ENCODE measurements around the gene GSS.
A peak's percentile ranks its signal among the peaks of the same experiment; 100 is the strongest.

Gene GSS

DNA sequence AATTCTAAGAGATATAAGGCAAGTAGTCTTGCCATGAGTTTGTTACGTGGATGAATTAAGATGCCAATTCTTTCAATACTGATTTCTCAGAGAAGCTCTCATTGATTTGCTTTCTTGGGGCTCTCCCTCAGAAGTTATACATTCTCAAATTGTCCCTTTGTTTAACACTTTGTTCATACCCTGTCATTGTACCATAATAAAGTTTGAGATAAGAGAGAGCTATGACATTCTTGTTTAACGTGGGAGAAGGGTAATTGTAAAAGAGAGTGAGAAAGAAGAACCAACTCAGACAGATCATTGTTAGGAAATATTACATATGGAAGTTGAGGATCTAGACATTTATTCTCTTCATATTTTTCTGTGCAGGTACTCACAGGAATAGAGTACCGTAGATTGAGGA is 60.1 kb downstream of the GSS start:
- TF ChIP-seq, protein P1, sequence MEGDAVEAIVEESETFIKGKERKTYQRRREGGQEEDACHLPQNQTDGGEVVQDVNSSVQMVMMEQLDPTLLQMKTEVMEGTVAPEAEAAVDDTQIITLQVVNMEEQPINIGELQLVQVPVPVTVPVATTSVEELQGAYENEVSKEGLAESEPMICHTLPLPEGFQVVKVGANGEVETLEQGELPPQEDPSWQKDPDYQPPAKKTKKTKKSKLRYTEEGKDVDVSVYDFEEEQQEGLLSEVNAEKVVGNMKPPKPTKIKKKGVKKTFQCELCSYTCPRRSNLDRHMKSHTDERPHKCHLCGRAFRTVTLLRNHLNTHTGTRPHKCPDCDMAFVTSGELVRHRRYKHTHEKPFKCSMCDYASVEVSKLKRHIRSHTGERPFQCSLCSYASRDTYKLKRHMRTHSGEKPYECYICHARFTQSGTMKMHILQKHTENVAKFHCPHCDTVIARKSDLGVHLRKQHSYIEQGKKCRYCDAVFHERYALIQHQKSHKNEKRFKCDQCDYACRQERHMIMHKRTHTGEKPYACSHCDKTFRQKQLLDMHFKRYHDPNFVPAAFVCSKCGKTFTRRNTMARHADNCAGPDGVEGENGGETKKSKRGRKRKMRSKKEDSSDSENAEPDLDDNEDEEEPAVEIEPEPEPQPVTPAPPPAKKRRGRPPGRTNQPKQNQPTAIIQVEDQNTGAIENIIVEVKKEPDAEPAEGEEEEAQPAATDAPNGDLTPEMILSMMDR (conservative IDR thresholded peaks at IDR 0.05; ENCODE audit: low read depth), result no peak
- ChIA-PET POLR2A (ENCODE audit: low non-redundant PET) (no interaction called here), CTCF (no interaction called here)
- no peak overlapping the region for H3K27ac ChIP-seq
- no peak for DNase-seq (ENCODE audit: low spot score)

DNA sequence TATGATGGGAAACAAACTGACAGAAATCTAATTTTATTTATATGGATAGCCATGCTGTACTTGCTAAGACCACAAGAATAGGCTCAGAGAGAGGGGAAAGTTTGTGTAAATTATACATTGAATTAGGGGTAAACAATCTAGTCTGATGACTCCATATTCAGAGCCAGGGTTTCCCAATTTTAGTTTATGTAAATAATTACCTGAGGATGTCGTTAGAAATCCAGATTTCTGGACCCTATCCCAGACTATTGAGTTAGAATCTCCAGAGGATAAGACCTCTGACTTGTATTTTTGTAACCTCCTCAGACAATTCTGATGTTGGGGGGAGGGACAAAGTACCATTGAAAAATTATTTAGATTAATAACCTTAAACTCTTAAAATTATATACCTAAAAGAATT is 60.9 kb downstream of the GSS start:
- TF ChIP-seq, protein P1 (conservative IDR thresholded peaks at IDR 0.05; ENCODE audit: low read depth), result no peak
- POLR2A ChIA-PET (ENCODE audit: low non-redundant PET), result no interaction called here
- H3K27ac ChIP-seq, result no peak overlapping the region
- DNase-seq (ENCODE audit: low spot score), result no peak
- CTCF ChIA-PET, result interaction anchor here (0.6 kb wide), 1 partner anchor 639 kb away, joined by 3 read pairs; no protein-coding TSS in a partner anchor

DNA sequence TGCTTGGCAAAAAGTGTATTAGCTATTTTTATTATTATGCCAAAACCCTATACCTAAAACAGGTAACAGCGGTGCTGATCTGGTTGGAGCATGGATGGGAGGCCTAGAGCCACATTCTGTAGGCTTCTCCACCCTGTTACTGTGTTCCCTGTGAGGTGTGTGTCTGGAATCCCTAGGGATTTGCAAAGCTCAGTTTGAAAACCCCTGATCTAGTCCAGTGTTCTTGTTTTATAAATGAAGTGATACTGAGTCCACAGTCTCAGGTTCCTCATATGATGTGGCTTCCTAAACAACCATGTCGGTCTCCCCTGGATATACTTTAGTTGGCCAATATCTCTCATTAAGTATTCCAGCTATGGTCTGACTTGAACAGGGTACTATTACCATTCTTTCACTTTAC is 62.9 kb downstream of the GSS start:
- TF ChIP-seq, protein P1 (conservative IDR thresholded peaks at IDR 0.05; ENCODE audit: low read depth), result no peak
- no peak for DNase-seq (ENCODE audit: low spot score)
- ChIA-PET POLR2A (ENCODE audit: low non-redundant PET) (no interaction called here), CTCF (interaction anchor here (0.6 kb wide), 1 partner anchor 30 kb away, joined by 3 read pairs; no protein-coding TSS in a partner anchor)
- H3K27ac ChIP-seq, result no peak overlapping the region

DNA sequence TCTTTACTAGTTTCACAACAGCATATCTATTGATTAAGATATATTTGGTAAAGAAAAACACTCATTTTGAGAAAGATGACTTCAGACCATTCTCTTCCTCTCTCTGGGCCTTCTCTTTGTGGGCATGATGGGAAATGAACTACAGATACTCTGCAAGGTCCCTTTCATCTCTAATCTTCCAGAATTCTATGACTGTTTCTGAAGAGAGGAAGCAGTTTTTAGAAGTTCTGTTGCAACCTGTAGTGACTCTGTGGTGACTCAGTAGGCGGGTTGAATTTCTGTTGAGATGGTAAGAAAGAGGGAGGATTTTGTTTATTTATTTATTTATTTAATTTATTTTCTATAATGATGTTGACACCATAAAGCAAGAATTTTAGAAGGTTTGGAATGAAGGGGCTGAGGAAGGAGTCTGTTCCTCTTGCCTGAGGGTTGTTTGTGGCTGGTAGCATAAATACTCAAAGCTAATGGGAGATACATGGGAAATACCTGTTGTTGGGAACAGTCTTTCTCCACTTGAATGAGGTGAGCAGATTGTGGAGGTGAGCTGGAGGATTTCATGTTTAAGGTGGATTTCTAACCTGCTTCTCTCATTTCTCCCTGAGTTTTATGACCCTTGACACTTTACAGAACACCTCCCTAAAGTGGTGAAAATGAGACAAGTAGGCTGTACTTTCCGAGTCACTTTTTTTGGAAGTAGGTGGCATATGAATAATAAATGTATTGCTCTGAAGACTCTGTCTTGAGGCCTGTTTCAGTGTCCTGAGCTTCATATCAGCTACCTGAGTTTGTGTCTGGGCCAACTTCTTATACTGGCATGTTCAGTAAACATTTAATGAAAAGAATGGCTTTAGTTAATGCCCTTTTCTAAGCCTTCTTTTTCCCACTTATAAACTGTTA is 64.2 kb downstream of the GSS start:
- ChIA-PET POLR2A (ENCODE audit: low non-redundant PET) (no interaction called here), CTCF (interaction anchor here (0.5 to 1.0 kb wide), 2 partner anchors 17 to 21 kb away, joined by 3 read pairs; no protein-coding TSS in a partner anchor)
- TF ChIP-seq, protein P1 (conservative IDR thresholded peaks at IDR 0.05; ENCODE audit: low read depth), result no peak
- H3K27ac ChIP-seq, result no peak overlapping the region
- DNase-seq (ENCODE audit: low spot score), result peak; percentile 93

DNA sequence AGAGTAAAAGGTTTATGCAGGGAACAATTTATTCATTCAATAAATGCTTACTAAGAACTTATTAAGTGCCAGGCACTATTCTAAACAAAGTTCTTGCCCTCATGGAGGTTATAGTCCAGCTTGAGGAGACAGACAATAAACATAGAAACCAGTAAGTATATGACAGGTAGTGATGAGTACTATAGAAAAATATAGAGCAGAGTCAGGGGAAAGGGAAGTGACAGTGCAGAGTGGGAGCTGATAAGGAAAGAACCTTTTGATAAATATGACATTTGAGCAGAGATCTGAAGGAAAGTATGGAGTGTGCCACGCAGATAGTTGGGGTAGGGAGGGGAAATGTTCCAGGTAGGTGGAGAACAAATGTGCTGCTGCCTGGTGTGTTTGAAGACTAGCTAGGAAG is 67.1 kb downstream of the GSS start:
- CTCF ChIA-PET, result interaction anchor here (0.6 to 1.4 kb wide), 4 partner anchors 10 to 1149 kb away, joined by 3 to 4 read pairs (median 4); partner anchors contain the start of genes GSS and MYH7B
- TF ChIP-seq, protein P1 (conservative IDR thresholded peaks at IDR 0.05; ENCODE audit: low read depth), result no peak
- no peak overlapping the region for H3K27ac ChIP-seq
- POLR2A ChIA-PET (ENCODE audit: low non-redundant PET), result interaction anchor here (0.7 kb wide), 1 partner anchor 14 kb away, joined by 3 read pairs; no protein-coding TSS in a partner anchor
- no peak for DNase-seq (ENCODE audit: low spot score)

DNA sequence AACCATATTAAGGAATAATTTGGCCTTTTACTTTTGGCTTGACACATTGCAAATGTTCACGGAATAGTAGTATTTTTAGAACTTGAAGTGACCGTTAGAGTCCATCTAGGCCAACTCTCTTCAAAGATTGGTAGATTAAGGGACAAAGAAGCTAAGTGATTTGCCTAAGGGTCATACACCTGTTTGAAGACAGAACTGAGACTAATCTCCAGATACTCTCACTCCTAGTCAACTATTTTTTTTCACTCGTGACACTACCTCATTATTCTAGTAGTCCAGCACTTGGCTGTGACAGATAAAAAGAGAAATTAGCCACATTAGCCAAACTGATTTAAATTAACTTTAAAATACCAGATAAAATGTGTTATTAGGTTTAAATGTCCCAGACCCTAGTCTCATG is 68.6 kb downstream of the GSS start:
- TF ChIP-seq, protein P1 (conservative IDR thresholded peaks at IDR 0.05; ENCODE audit: low read depth), result no peak
- ChIA-PET CTCF (interaction anchor here (0.7 kb wide), 1 partner anchor 163 kb away, joined by 3 read pairs; no protein-coding TSS in a partner anchor), POLR2A (ENCODE audit: low non-redundant PET) (no interaction called here)
- DNase-seq (ENCODE audit: low spot score), result no peak
- no peak overlapping the region for H3K27ac ChIP-seq
